Cardiac muscle cell (in vitro differentiated cells and primary cell): ENCODE measurements around the gene PLA2G4B. TPM values are rescaled to one million over a fixed set of nuclear protein-coding genes. Genes with fewer than 3 reads are reported as not detected.
A peak's percentile ranks its signal among the peaks of the same experiment; 100 is the strongest.

Experiments used
- DNase-seq, 2 donors: peaks; one replicate each; pipeline versions ENCODE4 v3.0.0 to v3.0.0-alpha.2; 2010 to 2017; ENCODE audit warnings: low read depth in 1 of 2, low spot score in 1 of 2
- H3K27ac ChIP-seq: fragments of 200-600 bp; sonication (generic); 2 replicates; pipeline ENCODE4 v1.5.1; 2016
- H3K27me3 ChIP-seq: fragments of 200-600 bp; sonication (generic); 2 replicates; pipeline ENCODE4 v1.6.0; 2016; ENCODE audit warnings: control low read depth
- H3K36me3 ChIP-seq: fragments of 200-600 bp; sonication (generic); 2 replicates; pipeline ENCODE4 v1.5.1; 2016; ENCODE audit warnings: control low read depth
- H3K4me1 ChIP-seq: fragments of 200-600 bp; sonication (generic); 2 replicates; pipeline ENCODE4 v1.8.1; 2017; ENCODE audit warnings: low read depth, mild to moderate bottlenecking, mixed run types
- H3K4me3 ChIP-seq: fragments of 200-600 bp; sonication (generic); 2 replicates; pipeline ENCODE4 v1.5.1; 2016; ENCODE audit warnings: mild to moderate bottlenecking
- H3K9me3 ChIP-seq: fragments of 200-600 bp; sonication (generic); 2 replicates; pipeline ENCODE4 v1.5.1; 2017; ENCODE audit warnings: low read depth, mild to moderate bottlenecking, control low read depth
- CTCF ChIP-seq: IDR thresholded peaks from 2 replicates; pipeline ENCODE4 v1.5.1; 2012; ENCODE audit warnings: low read depth, mild to moderate bottlenecking, low read length
- polyA plus RNA-seq: library from polyadenylated mRNA; unstranded; fragments of >200 nt; fragmentation: Nextera tagmentation; extraction: Ambion mirVana; gene quantifications from 2 replicates; pipeline ENCODE4 v1.2.1, GENCODE V29; 2016
- total RNA-seq: library from RNA; depleted of rRNA; stranded (reverse); fragments of >200 nt; gene quantifications from 2 replicates; pipeline ENCODE4 v1.2.3, GENCODE V29; 2016

The PLA2G4B gene
- total and polyA plus RNA-seq, 2 experiments from 2014 or later = 20.1 to 29.1 TPM

GRCh38 chr15:41879321-41879845, 40.7 kb downstream of the PLA2G4B start:
- no peak for TF ChIP-seq CTCF
- Histone ChIP-seq H3K27me3 (peaks cover 39% of the 10 kb centered on the region), H3K36me3 (no peaks in the 10 kb centered on the region), H3K9me3 (no peaks in the 10 kb centered on the region), H3K4me3 (no peak overlapping the region), H3K27ac (no peak overlapping the region), H3K4me1 (peaks cover 20% of the 10 kb centered on the region)
- DNase-seq = no peak

GRCh38 chr15:41880156-41880877, 41.7 kb downstream of the PLA2G4B start:
- H3K4me1 ChIP-seq = peaks cover 20% of the 10 kb centered on the region
- no peak overlapping the region for H3K4me3 ChIP-seq
- H3K9me3 ChIP-seq = no peaks in the 10 kb centered on the region
- no peak for DNase-seq
- peaks cover 39% of the 10 kb centered on the region for H3K27me3 ChIP-seq
- no peaks in the 10 kb centered on the region for H3K36me3 ChIP-seq
- TF ChIP-seq CTCF = no peak
- H3K27ac ChIP-seq = no peak overlapping the region

- Histone ChIP-seq H3K27me3 (peaks cover 39% of the 10 kb centered on the region), H3K4me1 (peaks cover 20% of the 10 kb centered on the region)
These were observed 42.4 kb downstream of the PLA2G4B start for GRCh38 chr15:41881086-41881485.

GRCh38 chr15:41881550-41881919, 42.9 kb downstream of the PLA2G4B start:
- Histone ChIP-seq H3K9me3 (no peaks in the 10 kb centered on the region), H3K27ac (no peak overlapping the region), H3K4me1 (peaks cover 17% of the 10 kb centered on the region), H3K4me3 (no peak overlapping the region), H3K36me3 (no peaks in the 10 kb centered on the region), H3K27me3 (peaks cover 39% of the 10 kb centered on the region)
- peak in 1 of 2 donors; percentile 6 for DNase-seq
- TF ChIP-seq CTCF = no peak

More at GRCh38 chr15:41881086-41881485, 42.4 kb downstream of the PLA2G4B start:
- Histone ChIP-seq H3K36me3 (no peaks in the 10 kb centered on the region), H3K4me3 (no peak overlapping the region), H3K27ac (no peak overlapping the region), H3K9me3 (no peaks in the 10 kb centered on the region)
- no peak for DNase-seq
- no peak for TF ChIP-seq CTCF

GRCh38 chr15:41881920-41882688, 43.5 kb downstream of the PLA2G4B start:
- peak; percentile 50 to 60 for DNase-seq

More at GRCh38 chr15:41881920-41882688, 43.5 kb downstream of the PLA2G4B start:
- H3K27ac ChIP-seq = no peak overlapping the region
- H3K4me1 ChIP-seq = peaks cover 11% of the 10 kb centered on the region
- no peaks in the 10 kb centered on the region for H3K36me3 ChIP-seq
- H3K9me3 ChIP-seq = no peaks in the 10 kb centered on the region
- no peak overlapping the region for H3K4me3 ChIP-seq
- no peak for TF ChIP-seq CTCF
- peaks cover 39% of the 10 kb centered on the region for H3K27me3 ChIP-seq
